Measurements from ENCODE around the gene HADHB. TPM values are rescaled to one million over a fixed set of nuclear protein-coding genes. Genes with fewer than 3 reads are reported as not detected.

HADHB gene
- total and polyA plus RNA-seq, 7 donors = 447 to 1,153 (median 616) TPM

DNA sequence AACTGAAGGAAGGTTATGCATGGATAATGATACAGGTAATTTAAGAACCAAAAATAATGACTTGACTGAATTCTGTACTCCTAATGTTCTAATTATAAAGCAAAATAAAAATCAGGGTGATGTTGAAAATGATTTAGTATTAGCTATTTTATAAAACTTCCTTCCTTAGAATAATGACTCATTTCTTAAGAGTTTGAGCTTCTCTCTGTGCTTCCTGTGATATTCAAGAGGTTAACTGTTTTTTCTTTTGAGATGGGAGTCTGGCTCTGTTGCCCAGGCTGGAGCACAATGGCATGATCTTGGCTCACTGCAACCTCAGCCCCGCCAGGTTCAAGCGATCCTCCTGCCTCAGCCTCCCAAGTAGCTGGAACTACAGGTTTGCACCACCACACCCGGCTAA, 15.1 kb upstream of the HADHB start:
- peaks cover 17 to 100% of the 10 kb centered on the region in 2 donors for H3K36me3 ChIP-seq (ENCODE audit: insufficient read depth in 1 of 2, low read depth in 1 of 2)
- H3K4me3 ChIP-seq = no peak overlapping the region
- H3K4me1 ChIP-seq = no peaks in the 10 kb centered on the region
- intact Hi-C loops (cut with DNase I) = no loop called here
- TF ChIP-seq, protein P1, sequence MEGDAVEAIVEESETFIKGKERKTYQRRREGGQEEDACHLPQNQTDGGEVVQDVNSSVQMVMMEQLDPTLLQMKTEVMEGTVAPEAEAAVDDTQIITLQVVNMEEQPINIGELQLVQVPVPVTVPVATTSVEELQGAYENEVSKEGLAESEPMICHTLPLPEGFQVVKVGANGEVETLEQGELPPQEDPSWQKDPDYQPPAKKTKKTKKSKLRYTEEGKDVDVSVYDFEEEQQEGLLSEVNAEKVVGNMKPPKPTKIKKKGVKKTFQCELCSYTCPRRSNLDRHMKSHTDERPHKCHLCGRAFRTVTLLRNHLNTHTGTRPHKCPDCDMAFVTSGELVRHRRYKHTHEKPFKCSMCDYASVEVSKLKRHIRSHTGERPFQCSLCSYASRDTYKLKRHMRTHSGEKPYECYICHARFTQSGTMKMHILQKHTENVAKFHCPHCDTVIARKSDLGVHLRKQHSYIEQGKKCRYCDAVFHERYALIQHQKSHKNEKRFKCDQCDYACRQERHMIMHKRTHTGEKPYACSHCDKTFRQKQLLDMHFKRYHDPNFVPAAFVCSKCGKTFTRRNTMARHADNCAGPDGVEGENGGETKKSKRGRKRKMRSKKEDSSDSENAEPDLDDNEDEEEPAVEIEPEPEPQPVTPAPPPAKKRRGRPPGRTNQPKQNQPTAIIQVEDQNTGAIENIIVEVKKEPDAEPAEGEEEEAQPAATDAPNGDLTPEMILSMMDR (IDR thresholded peaks at IDR 0.05) = no peak
- H3K27me3 ChIP-seq (ENCODE audit: insufficient read depth in 3 of 3, low read length in 2 of 3) = no peaks in the 10 kb centered on the region
- no peak overlapping the region for H3K27ac ChIP-seq
- no peaks in the 10 kb centered on the region for H3K9me3 ChIP-seq
- WGBS, 3 donors = 90 to 98% (median 97%) methylated on average over 3 of the region's 3 CpGs
- DNase-seq (no peak), ATAC-seq (no peak)

DNA sequence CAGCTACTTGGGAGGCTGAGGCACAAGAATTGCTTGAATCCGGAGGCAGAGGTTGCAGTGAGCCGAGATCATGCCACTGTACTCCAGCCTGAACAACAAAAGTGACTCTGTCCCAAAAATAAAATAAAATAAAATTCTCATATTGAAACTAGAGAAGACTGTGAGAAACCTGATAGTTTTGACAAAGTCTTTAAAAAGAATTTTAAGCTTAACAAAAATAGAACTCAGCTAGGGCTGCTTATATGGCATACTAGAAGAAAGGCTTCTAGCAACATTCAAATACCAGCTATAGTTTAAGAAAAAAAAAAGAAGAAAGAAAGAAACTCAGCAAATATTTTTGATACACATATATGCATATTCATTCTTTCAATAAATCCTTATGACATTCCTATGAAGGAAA, 13.9 kb upstream of the HADHB start:
- no peaks in the 10 kb centered on the region for H3K9me3 ChIP-seq
- no peaks in the 10 kb centered on the region for H3K4me1 ChIP-seq
- WGBS, 3 donors = 12 to 65% (median 47%) methylated on average over 2 of the region's 2 CpGs
- intact Hi-C loops (cut with DNase I) = loop anchor here in 1 of 2 donors (5.0 kb wide), 1 partner anchor 236 kb away; no protein-coding TSS in a partner anchor
- no peak overlapping the region for H3K27ac ChIP-seq
- DNase-seq = no peak
- H3K4me3 ChIP-seq = no peak overlapping the region
- TF ChIP-seq, protein P1 (IDR thresholded peaks at IDR 0.05) = no peak
- no peaks in the 10 kb centered on the region for H3K27me3 ChIP-seq (ENCODE audit: insufficient read depth in 3 of 3, low read length in 2 of 3)
- H3K36me3 ChIP-seq (ENCODE audit: insufficient read depth in 1 of 2, low read depth in 1 of 2) = peaks cover 19 to 100% of the 10 kb centered on the region in 2 donors
- ATAC-seq = no peak

DNA sequence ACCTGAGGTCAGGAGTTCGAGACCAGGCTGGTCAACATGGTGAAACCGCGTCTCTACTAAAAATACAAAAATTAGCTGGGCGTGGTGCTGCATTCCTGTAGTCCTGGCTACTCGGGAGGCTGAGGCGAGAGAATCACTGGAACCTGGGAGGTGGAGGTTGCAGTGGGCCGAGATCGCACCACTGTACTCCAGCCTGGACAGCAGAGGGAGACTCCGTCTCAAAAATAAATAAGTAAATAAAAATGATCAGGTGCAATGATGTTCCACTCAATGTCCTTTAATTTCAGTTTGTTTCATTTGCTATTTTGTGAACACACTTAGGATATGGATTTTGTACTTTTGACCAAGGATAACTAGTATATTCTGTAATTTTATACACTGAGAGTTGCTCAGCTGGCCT, 9.7 kb upstream of the HADHB start:
- H3K27me3 ChIP-seq (ENCODE audit: insufficient read depth in 3 of 3, low read length in 2 of 3) = no peaks in the 10 kb centered on the region
- peak in 1 of 4 donors; percentile 47 for ATAC-seq
- intact Hi-C loops (cut with DNase I) = loop anchor here in 1 of 2 donors (5.0 kb wide), 2 partner anchors 33 to 97 kb away; no protein-coding TSS in a partner anchor
- no peaks in the 10 kb centered on the region for H3K9me3 ChIP-seq
- peaks cover 23% of the 10 kb centered on the region for H3K4me1 ChIP-seq
- H3K27ac ChIP-seq = no peak overlapping the region
- DNase-seq = no peak
- H3K4me3 ChIP-seq = no peak overlapping the region
- peaks cover 16 to 84% of the 10 kb centered on the region in 2 donors for H3K36me3 ChIP-seq (ENCODE audit: insufficient read depth in 1 of 2, low read depth in 1 of 2)
- 85 to 89% (median 85%) methylated on average over 9 of the region's 9 CpGs for whole genome bisulfite sequencing, 3 donors
- TF ChIP-seq, protein P1 (IDR thresholded peaks at IDR 0.05) = peak; percentile 37

DNA sequence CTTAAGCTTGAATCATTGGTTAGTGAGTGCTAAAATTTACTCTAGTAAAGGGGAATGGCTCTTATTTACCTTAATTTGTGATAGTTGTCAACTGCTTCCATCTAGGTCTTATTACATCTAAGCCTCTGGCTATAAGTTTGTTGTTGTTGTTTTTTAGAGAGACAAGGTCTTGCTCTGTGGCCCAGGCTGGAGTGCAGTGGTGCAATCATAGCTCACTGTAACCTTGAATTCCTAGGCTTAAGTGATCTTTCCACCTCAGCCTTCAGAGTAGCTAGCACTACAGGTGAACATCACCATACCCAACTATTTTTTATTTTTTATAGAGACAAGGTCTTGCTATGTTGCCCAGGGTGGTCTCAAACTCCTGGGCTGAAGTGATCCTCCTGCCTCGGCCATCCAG, 6.9 kb upstream of the HADHB start:
- no peaks in the 10 kb centered on the region for H3K27me3 ChIP-seq (ENCODE audit: insufficient read depth in 3 of 3, low read length in 2 of 3)
- H3K4me1 ChIP-seq = peaks cover 47% of the 10 kb centered on the region
- no peak for DNase-seq
- ATAC-seq = no peak
- peaks cover 12 to 56% of the 10 kb centered on the region in 2 donors for H3K36me3 ChIP-seq (ENCODE audit: insufficient read depth in 1 of 2, low read depth in 1 of 2)
- H3K9me3 ChIP-seq = no peaks in the 10 kb centered on the region
- TF ChIP-seq, protein P1 (IDR thresholded peaks at IDR 0.05) = no peak
- H3K4me3 ChIP-seq = no peak overlapping the region
- H3K27ac ChIP-seq = peak overlapping the region; percentile 96
- WGBS, 3 donors = 64 to 86% (median 75%) methylated on average over 1 of the region's 1 CpG
- intact Hi-C loops (cut with DNase I) = loop anchor here in 1 of 2 donors (5.0 kb wide), 2 partner anchors 36 to 94 kb away; no protein-coding TSS in a partner anchor

All from psoas muscle (tissue), 8 donors.